GM12878 (cell line): ENCODE data around the gene CCND2. TPM values are rescaled to one million over a fixed set of nuclear protein-coding genes. Genes with fewer than 3 reads are reported as not detected.
A peak's percentile ranks its signal among the peaks of the same experiment; 100 is the strongest.

Experiments used
- DPF2 ChIP-seq: fragments of 450-650 bp; IDR thresholded peaks from 2 replicates; pipeline ENCODE4 v1.6.1; 2017; ENCODE audit warnings: mild to moderate bottlenecking
- EGR1 ChIP-seq, 2 experiments: IDR thresholded peaks; 1 replicate in 1 of 2; 2 replicates in 1 of 2; pipeline ENCODE4 v1.6.1; 2011 to 2012; ENCODE audit warnings: low read depth in 2 of 2, low read length in 2 of 2, borderline replicate concordance in 1 of 2, mild to moderate bottlenecking in 1 of 2, moderate library complexity in 1 of 2
- ELK1 ChIP-seq: IDR thresholded peaks from 2 replicates; pipeline ENCODE4 v1.6.1; 2012; ENCODE audit warnings: low read depth, low read length, improper control_type of control experiment
- EP300 ChIP-seq, 2 experiments: fragments of 150-350 bp in 1 of 2; IDR thresholded peaks; 2 replicates each; pipeline ENCODE4 v1.6.1; 2011 to 2012; ENCODE audit warnings: low read depth in 2 of 2, low read length in 2 of 2, borderline replicate concordance in 1 of 2, improper control_type of control experiment in 1 of 2, inconsistent platforms in 1 of 2; ENCODE audit not compliant: control insufficient read depth in 1 of 2
- HDGF ChIP-seq: fragments of 450-650 bp; IDR thresholded peaks from 2 replicates; pipeline ENCODE4 v1.6.1; 2016; ENCODE audit warnings: antibody characterized with exemption
- HSF1 ChIP-seq: fragments of 150-350 bp; IDR thresholded peaks from 2 replicates; pipeline ENCODE4 v1.6.1; 2014; ENCODE audit warnings: mild to moderate bottlenecking, low read depth, low read length
- IKZF1 ChIP-seq: fragments of 450-650 bp; conservative IDR thresholded peaks from 2 replicates; pipeline ENCODE4 v1.6.1; 2017; ENCODE audit warnings: antibody characterized with exemption, mild to moderate bottlenecking
- IRF3 ChIP-seq: fragments of 450-650 bp; IDR thresholded peaks from 2 replicates; pipeline ENCODE4 v1.6.1; 2014; ENCODE audit warnings: mild to moderate bottlenecking
- MEF2A ChIP-seq: IDR thresholded peaks from 2 replicates; pipeline ENCODE4 v1.6.1; 2011; ENCODE audit warnings: low read depth, mild to moderate bottlenecking, low read length, moderate library complexity; ENCODE audit not compliant: insufficient read depth
- MEF2B ChIP-seq: fragments of 450-650 bp; IDR thresholded peaks from 2 replicates; pipeline ENCODE4 v1.6.1; 2018; ENCODE audit warnings: mild to moderate bottlenecking, moderate library complexity; ENCODE audit not compliant: partially characterized antibody, poor library complexity, severe bottlenecking
- NBN ChIP-seq: fragments of 450-650 bp; IDR thresholded peaks from 2 replicates; pipeline ENCODE4 v1.6.1; 2016
- NR2C2 ChIP-seq: IDR thresholded peaks from 2 replicates; pipeline ENCODE4 v1.6.1; 2011; ENCODE audit warnings: borderline replicate concordance, low read depth; ENCODE audit not compliant: control insufficient read depth, insufficient read length
- POLR2AphosphoS2 ChIP-seq: IDR thresholded peaks from 2 replicates; pipeline ENCODE4 v1.6.1; 2011; ENCODE audit warnings: low read depth, mild to moderate bottlenecking, low read length, improper control_type of control experiment, moderate library complexity
- POLR2AphosphoS5 ChIP-seq: IDR thresholded peaks from 2 replicates; pipeline ENCODE4 v1.6.1; 2011; ENCODE audit warnings: mild to moderate bottlenecking, low read length, inconsistent platforms
- RCOR1 ChIP-seq: conservative IDR thresholded peaks from 2 replicates; pipeline ENCODE4 v1.6.1; 2012; ENCODE audit warnings: low read depth, low read length, improper control_type of control experiment
- SREBF2 ChIP-seq: IDR thresholded peaks from 2 replicates; pipeline ENCODE4 v1.6.1; 2012; ENCODE audit warnings: mild to moderate bottlenecking, low read length
- SUPT20H ChIP-seq: IDR thresholded peaks from 2 replicates; pipeline ENCODE4 v1.6.1; 2011; ENCODE audit warnings: low read depth, mild to moderate bottlenecking, low read length, moderate library complexity, borderline replicate concordance; ENCODE audit not compliant: control insufficient read depth
- SUZ12 ChIP-seq: fragments of 200-600 bp; sonication (generic); IDR thresholded peaks from one replicate; pipeline ENCODE4 v1.6.1; 2018; ENCODE audit warnings: antibody characterized with exemption, mild to moderate bottlenecking; ENCODE audit not compliant: unreplicated experiment
- TCF7 ChIP-seq: IDR thresholded peaks from 2 replicates; pipeline ENCODE4 v1.6.1; 2014; ENCODE audit warnings: antibody characterized with exemption, borderline replicate concordance
- ZBED1 ChIP-seq: IDR thresholded peaks from 2 replicates; pipeline ENCODE4 v1.6.1; 2016; ENCODE audit warnings: borderline replicate concordance
- ZBTB33 ChIP-seq: fragments of 450-650 bp; IDR thresholded peaks from 2 replicates; pipeline ENCODE4 v1.6.1; 2017; ENCODE audit warnings: mild to moderate bottlenecking
- ZSCAN29 ChIP-seq: fragments of 450-650 bp; IDR thresholded peaks from 2 replicates; pipeline ENCODE4 v1.6.1; 2017; ENCODE audit warnings: mild to moderate bottlenecking, moderate library complexity
- polyA plus RNA-seq, 11 experiments: library from polyadenylated mRNA; depleted of rRNA in 4 of 11; unstranded in 6 of 11; stranded (reverse) in 5 of 11; fragments of >200 nt; fragmentation: Nextera tagmentation in 4 of 11; fragmentation: Illumina TruSeq in 1 of 11; extraction: Ambion mirVana in 4 of 11; extraction: Trizol in 1 of 11; gene quantifications; 1 replicate in 1 of 11; 2 replicates in 10 of 11; pipeline versions ENCODE4 v1.2.1 to v1.2.3, GENCODE V29; 2011 to 2016; ENCODE audit warnings: inconsistent platforms in 2 of 11, missing spikeins in 2 of 11, low read depth in 1 of 11
- total RNA-seq, 4 experiments: library from RNA; depleted of rRNA in 3 of 4; stranded (reverse); fragments of >200 nt in 3 of 4; fragmentation: Illumina TruSeq in 1 of 4; extraction: Trizol in 1 of 4; gene quantifications; 2 replicates each; pipeline versions ENCODE4 v1.2.1 to v1.2.3, GENCODE V29; 2013 to 2021

The CCND2 gene
- total and polyA plus RNA-seq, 10 of the 15 experiments (the other 5 are each of a cell fraction or from before 2014, with no cell fraction given), result 30.1 to 263 (median 152) TPM

- TF ChIP-seq HSF1 (peak; percentile 69; the same call in 1 of the 2 replicates), MEF2A (peak; percentile 77), SREBF2 (no peak), SUZ12 (no peak), EP300 (IDR thresholded peaks at IDR 0.05; ENCODE audit: borderline replicate concordance in 1 of 2, control insufficient read depth in 1 of 2, low read depth in 2 of 2, low read length in 2 of 2) (no peak), ZBED1 (0 out of 2 replicates have a peak, but pooled peaks have one; percentile 34), POLR2AphosphoS5 (peak; percentile 72), DPF2 (no peak), IRF3 (no peak), NBN (peak; percentile 89), HDGF (peak; percentile 79; the same call in 1 of the 2 replicates), ZSCAN29 (no peak), MEF2B (peak; percentile 18), POLR2AphosphoS2 (no peak; the same call in 1 of the 2 replicates), IKZF1 (peak; percentile 58), ZBTB33 (no peak), NR2C2 (no peak), RCOR1 (no peak), EGR1 (IDR thresholded peaks at IDR 0.05; ENCODE audit: borderline replicate concordance in 1 of 2, low read depth in 2 of 2, low read length in 2 of 2) (0 out of 3 replicates have a peak, but pooled peaks of 1 of the 2 experiments have one; percentile 38), SUPT20H (no peak), TCF7 (no peak), ELK1 (no peak)
These were observed 3.1 kb downstream of the CCND2 start (continued) for GRCh38 chr12:4276524-4277204.
